Vagina (tissue), 2 donors: ENCODE data around the gene SDHAF3. TPM values are rescaled to one million over a fixed set of nuclear protein-coding genes. Genes with fewer than 3 reads are reported as not detected.
"Not testable (repeated sequence)": the region's sequence is repeated elsewhere in the genome, so short reads cannot be mapped to it uniquely, and the experiment has no call there.

Source experiments
- DNase-seq, 2 donors: peaks; one replicate each; pipeline ENCODE4 v3.0.0-alpha.2; 2017; ENCODE audit errors: extremely low spot score in 2 of 2
- H3K27ac ChIP-seq: fragments of 200-600 bp; sonication (generic); one replicate; pipeline ENCODE4 v1.5.1; 2019
- H3K27me3 ChIP-seq: fragments of 200-600 bp; sonication (generic); one replicate; pipeline ENCODE4 v1.5.1; 2019
- H3K36me3 ChIP-seq, 2 donors: fragments of 200-600 bp; sonication (generic); one replicate each; pipeline ENCODE4 v1.5.1; 2017 to 2019
- H3K4me1 ChIP-seq: fragments of 200-600 bp; sonication (generic); one replicate; pipeline ENCODE4 v1.5.1; 2019
- H3K4me3 ChIP-seq, 2 donors: fragments of 200-600 bp; sonication (generic); 1 replicate in 1 of 2; 2 replicates in 1 of 2; pipeline ENCODE4 v1.5.1; 2016 to 2019
- H3K9me3 ChIP-seq: fragments of 200-600 bp; sonication (generic); one replicate; pipeline ENCODE4 v1.5.1; 2019
- POLR2A ChIP-seq, 2 donors: fragments of 450-650 bp; IDR thresholded peaks; one replicate each; pipeline ENCODE4 v1.6.1; 2017; ENCODE audit warnings: antibody characterized with exemption in 2 of 2, mild to moderate bottlenecking in 2 of 2, moderate library complexity in 2 of 2
- POLR2AphosphoS5 ChIP-seq, 2 donors: sonication (generic); formaldehyde crosslinking; IDR thresholded peaks; one replicate each; pipeline ENCODE4 v1.9.0; 2017; ENCODE audit warnings: antibody characterized with exemption in 2 of 2, mild to moderate bottlenecking in 2 of 2, low read depth in 1 of 2; ENCODE audit not compliant: insufficient read depth in 1 of 2
- intact Hi-C: fragments of 100-400 bp; cut with DNase I; formaldehyde crosslinking; loops from one replicate; pipeline ENCODE4 v1.15.1; 2023
- total RNA-seq: library from RNA; depleted of rRNA; stranded (reverse); fragments of >200 nt; gene quantifications from one replicate; pipeline ENCODE4 v1.2.3, GENCODE V29; 2016
- TF ChIP-seq, protein P1 (sequence below), 3 experiments: fragments of 450-650 bp in 2 of 3; fragments of 200-600 bp in 1 of 3; sonication (generic) in 1 of 3; IDR thresholded peaks; one replicate each; pipeline ENCODE4 v1.5.1; 2017 to 2019; ENCODE audit warnings: antibody characterized with exemption in 3 of 3, mild to moderate bottlenecking in 2 of 3, moderate library complexity in 2 of 3

Gene SDHAF3
- 9.6 TPM for total RNA-seq

DNA sequence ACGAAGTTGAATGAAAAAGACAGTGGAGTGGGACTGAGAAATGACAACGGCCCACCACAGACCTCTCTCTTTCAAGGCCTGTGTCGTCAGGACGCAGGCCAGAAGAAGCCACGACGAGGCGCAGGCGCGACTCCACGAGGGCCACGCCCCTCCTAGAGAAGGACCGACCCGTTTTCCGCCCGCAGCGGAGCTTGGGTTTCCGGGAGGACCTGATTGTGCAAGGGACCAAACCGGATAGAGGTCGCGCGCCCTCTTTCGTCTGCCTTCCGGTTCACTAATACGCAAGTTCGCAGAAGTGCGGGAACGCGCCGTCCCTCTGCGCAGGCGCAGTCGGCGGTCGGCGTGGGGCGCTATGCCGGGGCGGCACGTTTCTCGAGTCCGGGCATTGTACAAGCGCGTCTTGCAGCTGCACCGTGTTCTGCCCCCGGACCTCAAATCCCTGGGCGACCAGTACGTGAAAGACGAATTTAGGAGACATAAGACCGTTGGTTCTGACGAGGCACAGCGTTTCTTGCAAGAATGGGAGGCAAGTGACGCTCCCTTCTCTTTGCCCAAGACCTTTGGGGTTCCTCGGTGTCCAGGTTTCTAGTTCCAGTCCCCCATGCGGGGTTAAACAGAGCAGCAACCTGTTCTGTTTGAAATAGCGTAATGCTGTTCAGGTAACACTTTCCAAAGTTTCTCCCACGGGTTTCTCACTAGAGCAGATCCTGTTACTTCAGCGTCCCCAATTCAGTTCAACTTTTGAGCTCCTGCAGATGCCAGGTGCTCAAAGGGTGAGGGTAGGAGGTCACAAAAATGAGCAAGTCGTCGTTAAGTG, at the start of gene SDHAF3:
SDHAF3 (plus strand) TSS at position 327 of the 817 bp plus-strand sequence; CDS start at position 353, 26 bp downstream.
- intact Hi-C loops, result no loop called here
- no peaks in the 10 kb centered on the region for H3K27me3 ChIP-seq
- peak in 1 of 2 donors; percentile 98 for DNase-seq
- peak; percentile 80 to 89 for TF ChIP-seq POLR2AphosphoS5 (IDR thresholded peaks at IDR 0.05; ENCODE audit: insufficient read depth in 1 of 2, low read depth in 1 of 2)
- TF ChIP-seq, protein P1, sequence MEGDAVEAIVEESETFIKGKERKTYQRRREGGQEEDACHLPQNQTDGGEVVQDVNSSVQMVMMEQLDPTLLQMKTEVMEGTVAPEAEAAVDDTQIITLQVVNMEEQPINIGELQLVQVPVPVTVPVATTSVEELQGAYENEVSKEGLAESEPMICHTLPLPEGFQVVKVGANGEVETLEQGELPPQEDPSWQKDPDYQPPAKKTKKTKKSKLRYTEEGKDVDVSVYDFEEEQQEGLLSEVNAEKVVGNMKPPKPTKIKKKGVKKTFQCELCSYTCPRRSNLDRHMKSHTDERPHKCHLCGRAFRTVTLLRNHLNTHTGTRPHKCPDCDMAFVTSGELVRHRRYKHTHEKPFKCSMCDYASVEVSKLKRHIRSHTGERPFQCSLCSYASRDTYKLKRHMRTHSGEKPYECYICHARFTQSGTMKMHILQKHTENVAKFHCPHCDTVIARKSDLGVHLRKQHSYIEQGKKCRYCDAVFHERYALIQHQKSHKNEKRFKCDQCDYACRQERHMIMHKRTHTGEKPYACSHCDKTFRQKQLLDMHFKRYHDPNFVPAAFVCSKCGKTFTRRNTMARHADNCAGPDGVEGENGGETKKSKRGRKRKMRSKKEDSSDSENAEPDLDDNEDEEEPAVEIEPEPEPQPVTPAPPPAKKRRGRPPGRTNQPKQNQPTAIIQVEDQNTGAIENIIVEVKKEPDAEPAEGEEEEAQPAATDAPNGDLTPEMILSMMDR (IDR thresholded peaks at IDR 0.05), result no peak
- no peak for TF ChIP-seq POLR2A (IDR thresholded peaks at IDR 0.05)
- no peaks in the 10 kb centered on the region for H3K9me3 ChIP-seq
- H3K4me3 ChIP-seq, result peak within 1 kb of the TSS; percentile 71
- peak within 1 kb of the TSS; percentile 60 for H3K27ac ChIP-seq
- H3K4me1 ChIP-seq, result peaks cover 14% of the 10 kb centered on the region
- no peaks in the 10 kb centered on the region for H3K36me3 ChIP-seq

DNA sequence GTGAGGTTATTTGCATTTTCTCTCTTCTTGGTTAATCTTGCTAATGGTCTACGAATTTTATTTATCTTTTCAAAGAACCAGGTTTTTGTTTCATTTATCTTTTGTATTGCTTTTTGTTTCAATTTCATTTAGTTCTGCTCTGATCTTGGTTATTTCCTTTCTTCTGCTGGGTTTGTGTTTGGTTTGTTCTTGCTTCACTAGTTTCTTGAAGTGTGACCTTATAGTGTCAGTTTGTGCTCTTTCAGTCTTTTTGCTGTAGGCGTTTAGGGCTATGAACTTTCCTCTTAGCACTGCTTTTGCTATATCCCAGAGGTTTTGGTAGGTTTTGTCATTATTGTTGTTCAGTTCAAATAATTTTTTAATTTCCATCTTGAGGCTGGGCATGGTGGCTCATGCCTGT, 45.5 kb upstream of the SDHAF3 start:
- H3K9me3 ChIP-seq, intact Hi-C loops, H3K27ac ChIP-seq, H3K27me3 ChIP-seq, H3K4me3 ChIP-seq, H3K36me3 ChIP-seq, DNase-seq, H3K4me1 ChIP-seq: not testable (repeated sequence)

DNA sequence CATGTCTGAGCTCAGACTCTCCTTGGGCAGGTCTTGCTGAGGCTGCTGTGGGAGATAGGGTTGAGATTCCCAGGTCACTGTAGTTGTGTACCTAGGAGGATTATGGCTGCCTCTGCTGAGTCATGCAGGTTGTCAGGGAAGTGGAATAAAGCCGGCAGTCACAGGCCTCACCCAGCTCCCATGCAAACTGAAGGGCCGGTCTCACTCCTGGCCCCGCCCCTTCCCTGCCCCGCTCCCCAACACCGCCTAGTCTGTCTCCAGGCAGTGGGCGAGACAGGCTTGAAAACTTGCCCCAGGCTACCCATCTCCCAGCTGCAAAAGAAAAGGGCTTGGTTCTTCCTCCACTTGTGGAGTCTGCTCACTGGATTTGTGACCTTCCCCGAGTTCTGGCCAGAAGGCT, 41.6 kb upstream of the SDHAF3 start:
- TF ChIP-seq, protein P1 (IDR thresholded peaks at IDR 0.05), result no peak
- TF ChIP-seq POLR2AphosphoS5 (IDR thresholded peaks at IDR 0.05; ENCODE audit: insufficient read depth in 1 of 2, low read depth in 1 of 2), result no peak
- TF ChIP-seq POLR2A (IDR thresholded peaks at IDR 0.05), result no peak
- Histone ChIP-seq H3K27me3 (no peaks in the 10 kb centered on the region), H3K9me3 (no peaks in the 10 kb centered on the region), H3K36me3 (no peaks in the 10 kb centered on the region), H3K4me1 (no peaks in the 10 kb centered on the region), H3K4me3 (no peak overlapping the region), H3K27ac (no peak overlapping the region)
- intact Hi-C loops, result no loop called here
- no peak for DNase-seq

DNA sequence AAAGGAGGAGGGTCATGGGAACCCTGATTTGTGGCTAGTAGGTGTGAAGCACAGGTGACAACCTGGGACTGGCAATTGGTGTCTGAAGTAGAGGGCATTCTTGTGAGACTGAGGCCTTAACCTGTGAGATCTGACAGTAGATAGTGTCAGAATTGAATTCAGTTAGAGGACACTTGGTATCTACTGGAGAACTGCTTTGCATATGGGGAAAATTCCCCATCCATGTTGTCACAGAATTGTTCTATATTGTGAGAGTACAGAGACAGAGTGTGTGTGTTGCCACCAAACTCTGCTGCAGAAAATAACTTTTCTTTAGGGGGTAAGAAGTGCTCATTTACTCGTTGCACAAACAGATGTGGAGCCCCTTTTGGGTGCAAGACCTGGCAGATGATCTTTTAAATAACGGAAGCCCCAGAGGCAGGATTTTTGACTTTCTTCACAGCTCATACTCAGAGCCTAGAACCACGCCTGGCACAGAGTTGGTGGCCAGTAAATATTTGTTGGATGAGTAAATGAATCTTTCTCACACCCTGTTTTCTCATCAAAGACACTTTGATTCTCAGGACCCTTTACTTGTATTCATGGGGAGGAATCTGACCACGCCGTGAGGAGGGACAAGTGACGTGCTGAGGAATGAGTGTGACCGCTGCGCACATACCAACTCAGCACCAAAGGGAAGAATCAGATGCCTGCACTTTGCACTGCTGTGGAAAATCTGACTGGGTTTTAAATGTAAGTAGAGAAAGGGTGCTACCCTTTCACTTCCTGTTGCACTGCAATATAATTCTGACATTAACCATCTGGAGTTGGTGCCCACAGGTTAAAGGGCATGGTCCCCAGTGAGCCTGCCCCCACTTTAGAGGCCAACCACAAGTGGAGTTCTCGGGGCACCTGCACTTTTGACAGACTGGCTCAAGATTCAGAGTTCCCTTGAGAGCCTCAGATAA, 39.2 kb upstream of the SDHAF3 start:
- TF ChIP-seq, protein P1 (IDR thresholded peaks at IDR 0.05), result no peak
- no peak for TF ChIP-seq POLR2AphosphoS5 (IDR thresholded peaks at IDR 0.05; ENCODE audit: insufficient read depth in 1 of 2, low read depth in 1 of 2)
- no peak for TF ChIP-seq POLR2A (IDR thresholded peaks at IDR 0.05)
- intact Hi-C loops, result no loop called here

DNA sequence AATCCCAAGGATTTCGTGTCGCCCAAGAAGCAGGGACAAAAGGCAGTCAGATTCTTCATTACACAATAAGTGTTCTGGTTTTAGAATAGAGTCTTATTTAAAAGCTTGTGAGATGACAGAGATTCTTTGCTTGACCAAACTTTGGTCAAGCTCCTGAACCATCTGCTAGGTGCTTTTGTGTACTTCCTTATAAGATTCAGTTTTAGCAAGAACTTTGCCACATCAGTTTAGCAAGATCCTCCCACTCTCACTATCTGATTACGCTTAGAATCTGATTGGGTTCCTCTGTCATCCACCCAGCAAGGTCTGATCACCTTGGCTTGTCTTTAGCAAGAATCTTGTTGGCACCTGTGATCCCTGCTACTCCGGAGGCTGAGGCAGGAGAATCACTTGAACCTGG, 38.2 kb upstream of the SDHAF3 start:
- Histone ChIP-seq H3K9me3 (no peaks in the 10 kb centered on the region), H3K4me1 (no peaks in the 10 kb centered on the region), H3K4me3 (no peak overlapping the region), H3K27ac (no peak overlapping the region), H3K36me3 (no peaks in the 10 kb centered on the region), H3K27me3 (no peaks in the 10 kb centered on the region)
- intact Hi-C loops, result no loop called here
- TF ChIP-seq POLR2AphosphoS5 (IDR thresholded peaks at IDR 0.05; ENCODE audit: insufficient read depth in 1 of 2, low read depth in 1 of 2) (no peak), POLR2A (IDR thresholded peaks at IDR 0.05) (no peak)
- TF ChIP-seq, protein P1 (IDR thresholded peaks at IDR 0.05), result no peak
- no peak for DNase-seq

More for the DNA sequence above, 39.2 kb upstream of the SDHAF3 start:
- DNase-seq, result no peak
- no peaks in the 10 kb centered on the region for H3K36me3 ChIP-seq
- no peaks in the 10 kb centered on the region for H3K9me3 ChIP-seq
- no peaks in the 10 kb centered on the region for H3K4me1 ChIP-seq
- no peaks in the 10 kb centered on the region for H3K27me3 ChIP-seq
- H3K27ac ChIP-seq, result no peak overlapping the region
- H3K4me3 ChIP-seq, result no peak overlapping the region
